ENCODE results near the gene EBF4. TPM values are rescaled to one million over a fixed set of nuclear protein-coding genes. Genes with fewer than 3 reads are reported as not detected.

Gene EBF4
- total RNA-seq, 6 experiments from 2014 or later: 0.14 to 0.48 (median 0.46) TPM; not detected in 3

- 0 out of 2 replicates have a peak, but pooled peaks cover 4% of the 10 kb centered on the region for H3K4me1 Mint-ChIP-seq (ENCODE audit: low read depth)
Measured at GRCh38 chr20:2742934-2743559, 50.5 kb downstream of the EBF4 start.

GRCh38 chr20:2745060-2745910 lies 52.7 kb downstream of the EBF4 start:
- H3K4me3 Mint-ChIP-seq: no peak overlapping the region
- no peaks in the 10 kb centered on the region for H3K9me3 Mint-ChIP-seq
- 0 out of 2 replicates have a peak, but pooled peaks cover 4% of the 10 kb centered on the region for H3K4me1 Mint-ChIP-seq (ENCODE audit: low read depth)
- no peaks in the 10 kb centered on the region for H3K36me3 Mint-ChIP-seq (ENCODE audit: low read depth)
- peaks cover 37% of the 10 kb centered on the region for H3K27me3 Mint-ChIP-seq (ENCODE audit: insufficient read depth)
- no peak for DNase-seq
- no peak for TF ChIP-seq CTCF (IDR thresholded peaks at IDR 0.05)
- no peak overlapping the region for H3K27ac Mint-ChIP-seq

More at GRCh38 chr20:2742934-2743559, 50.5 kb downstream of the EBF4 start:
- Mint-ChIP-seq H3K27me3 (ENCODE audit: insufficient read depth) (peaks cover 45% of the 10 kb centered on the region), H3K36me3 (ENCODE audit: low read depth) (no peaks in the 10 kb centered on the region), H3K27ac (no peak overlapping the region), H3K4me3 (no peak overlapping the region), H3K9me3 (no peaks in the 10 kb centered on the region)
- TF ChIP-seq CTCF (IDR thresholded peaks at IDR 0.05): peak; percentile 90
- peak; percentile 39 for DNase-seq

GRCh38 chr20:2745936-2746635 lies 53.5 kb downstream of the EBF4 start:
- DNase-seq: no peak
- no peak for TF ChIP-seq CTCF (IDR thresholded peaks at IDR 0.05)
- Mint-ChIP-seq H3K4me3 (no peak overlapping the region), H3K9me3 (no peaks in the 10 kb centered on the region), H3K4me1 (ENCODE audit: low read depth) (peaks cover 11% of the 10 kb centered on the region; the same call in 1 of the 2 replicates), H3K27me3 (ENCODE audit: insufficient read depth) (peaks cover 37% of the 10 kb centered on the region), H3K36me3 (ENCODE audit: low read depth) (no peaks in the 10 kb centered on the region), H3K27ac (no peak overlapping the region)

- Mint-ChIP-seq H3K4me1 (ENCODE audit: low read depth) (peaks cover 13% of the 10 kb centered on the region; the same call in 1 of the 2 replicates), H3K27me3 (ENCODE audit: insufficient read depth) (peaks cover 35% of the 10 kb centered on the region), H3K36me3 (ENCODE audit: low read depth) (no peaks in the 10 kb centered on the region), H3K27ac (no peak overlapping the region), H3K9me3 (no peaks in the 10 kb centered on the region), H3K4me3 (no peak overlapping the region)
- no peak for TF ChIP-seq CTCF (IDR thresholded peaks at IDR 0.05)
- no peak for DNase-seq
Measured at GRCh38 chr20:2746636-2747265, 54.2 kb downstream of the EBF4 start.

GRCh38 chr20:2747676-2748235 lies 55.2 kb downstream of the EBF4 start:
- H3K4me3 Mint-ChIP-seq: no peak overlapping the region
- peaks cover 30% of the 10 kb centered on the region for H3K27me3 Mint-ChIP-seq (ENCODE audit: insufficient read depth)
- TF ChIP-seq CTCF (IDR thresholded peaks at IDR 0.05): no peak
- no peaks in the 10 kb centered on the region for H3K9me3 Mint-ChIP-seq
- H3K27ac Mint-ChIP-seq: no peak overlapping the region
- no peak for DNase-seq
- no peaks in the 10 kb centered on the region for H3K36me3 Mint-ChIP-seq (ENCODE audit: low read depth)
- peaks cover 15% of the 10 kb centered on the region; the same call in 1 of the 2 replicates for H3K4me1 Mint-ChIP-seq (ENCODE audit: low read depth)
